HEK293T (cell line): ENCODE data around the gene MAP3K10.

Source experiments
- CTCF ChIA-PET: fragments of 350-600 bp; formaldehyde crosslinking; extraction: SDS; loops from one replicate; lab custom pipeline; 2021; ENCODE audit warnings: antibody characterized with exemption, inconsistent platforms; lab: Yijun Ruan, JAX
- POLR2A ChIA-PET: fragments of 350-600 bp; formaldehyde crosslinking; extraction: SDS; loops from one replicate; lab custom pipeline; 2020; ENCODE audit warnings: antibody characterized with exemption, inconsistent platforms; lab: Yijun Ruan, JAX
- DNase-seq: peaks from one replicate; pipeline ENCODE4 v3.0.0; 2012; ENCODE audit warnings: mixed read lengths; ENCODE audit errors: extremely low spot score
- ARNT ChIP-seq: fragments of 450-650 bp; IDR thresholded peaks from 2 replicates; pipeline ENCODE4 v1.6.1; 2017; ENCODE audit warnings: mild to moderate bottlenecking
- BHLHE40 ChIP-seq: fragments of 450-650 bp; IDR thresholded peaks from 2 replicates; pipeline ENCODE4 v1.6.1; 2016; ENCODE audit warnings: mild to moderate bottlenecking, moderate library complexity, borderline replicate concordance
- CTBP1 ChIP-seq: fragments of 450-650 bp; IDR thresholded peaks from 2 replicates; pipeline ENCODE4 v1.6.1; 2016; ENCODE audit warnings: borderline replicate concordance
- ELF4 ChIP-seq: fragments of 450-650 bp; IDR thresholded peaks from 2 replicates; pipeline ENCODE4 v1.6.1; 2017; ENCODE audit warnings: antibody characterized with exemption
- FOXA1 ChIP-seq: fragments of 450-650 bp; IDR thresholded peaks from 2 replicates; pipeline ENCODE4 v1.6.1; 2016; ENCODE audit warnings: mild to moderate bottlenecking
- FOXK2 ChIP-seq: fragments of 450-650 bp; IDR thresholded peaks from 2 replicates; pipeline ENCODE4 v1.6.1; 2016; ENCODE audit warnings: mild to moderate bottlenecking
- FOXM1 ChIP-seq: fragments of 450-650 bp; IDR thresholded peaks from 2 replicates; pipeline ENCODE4 v1.6.1; 2017; ENCODE audit warnings: mild to moderate bottlenecking, borderline replicate concordance
- HDGF ChIP-seq: fragments of 450-650 bp; IDR thresholded peaks from 2 replicates; pipeline ENCODE4 v1.6.1; 2017; ENCODE audit warnings: antibody characterized with exemption, borderline replicate concordance
- L3MBTL2 ChIP-seq: fragments of 450-650 bp; conservative IDR thresholded peaks from 2 replicates; pipeline ENCODE4 v1.6.1; 2016; ENCODE audit warnings: mild to moderate bottlenecking
- LEF1 ChIP-seq: fragments of 450-650 bp; IDR thresholded peaks from 2 replicates; pipeline ENCODE4 v1.6.1; 2017; ENCODE audit warnings: mild to moderate bottlenecking, borderline replicate concordance
- NFRKB ChIP-seq: fragments of 450-650 bp; IDR thresholded peaks from 2 replicates; pipeline ENCODE4 v1.6.1; 2016; ENCODE audit warnings: mild to moderate bottlenecking, moderate library complexity
- SP1 ChIP-seq: fragments of 450-650 bp; IDR thresholded peaks from 2 replicates; pipeline ENCODE4 v1.6.1; 2017
- SUZ12 ChIP-seq: fragments of 450-650 bp; IDR thresholded peaks from 2 replicates; pipeline ENCODE4 v1.6.1; 2016; ENCODE audit warnings: mild to moderate bottlenecking
- TARDBP ChIP-seq: fragments of 450-650 bp; IDR thresholded peaks from 2 replicates; pipeline ENCODE4 v1.6.1; 2016
- ZNF384 ChIP-seq: fragments of 450-650 bp; IDR thresholded peaks from 2 replicates; pipeline ENCODE4 v1.6.1; 2016
- TF ChIP-seq, protein P1 (sequence below): fragments of 450-650 bp; IDR thresholded peaks from 2 replicates; pipeline ENCODE4 v1.6.1; 2016

MAP3K10 gene

DNA sequence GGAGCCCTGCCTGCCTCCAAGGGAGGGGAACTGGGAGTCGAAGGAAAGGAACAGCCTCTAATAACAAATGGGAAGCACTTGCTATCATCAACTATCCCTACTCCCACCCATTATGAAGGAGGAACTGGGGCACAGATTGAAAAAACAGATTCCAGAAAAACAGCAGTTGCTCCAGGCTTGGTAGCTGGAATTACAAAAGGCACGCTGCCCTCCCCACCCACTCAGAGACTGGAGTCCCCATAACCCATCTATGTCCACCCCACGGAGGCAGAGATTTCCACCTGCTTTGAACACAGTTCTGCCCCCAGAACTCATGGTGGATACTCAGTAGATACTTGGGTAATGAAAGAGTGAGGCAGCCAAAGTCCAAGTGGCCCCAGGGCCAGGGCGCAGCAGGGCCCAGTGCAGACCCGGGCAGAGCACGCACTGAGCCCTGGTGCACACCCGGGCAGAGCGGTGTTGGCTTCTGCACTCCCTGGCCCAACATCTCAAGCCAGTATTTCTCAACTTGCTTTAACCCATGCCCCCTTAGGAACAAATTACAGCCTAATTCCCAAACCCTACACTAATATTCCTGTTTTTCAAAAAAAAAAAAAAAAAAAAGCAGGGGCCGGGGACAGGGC lies 54.4 kb downstream of the MAP3K10 start:
- POLR2A ChIA-PET: no interaction called here
- TF ChIP-seq HDGF (no peak), BHLHE40 (no peak), FOXM1 (no peak), SUZ12 (no peak), ZNF384 (no peak), SP1 (no peak), ELF4 (no peak), NFRKB (no peak), CTBP1 (no peak), FOXA1 (no peak), L3MBTL2 (no peak)
- TF ChIP-seq, protein P1, sequence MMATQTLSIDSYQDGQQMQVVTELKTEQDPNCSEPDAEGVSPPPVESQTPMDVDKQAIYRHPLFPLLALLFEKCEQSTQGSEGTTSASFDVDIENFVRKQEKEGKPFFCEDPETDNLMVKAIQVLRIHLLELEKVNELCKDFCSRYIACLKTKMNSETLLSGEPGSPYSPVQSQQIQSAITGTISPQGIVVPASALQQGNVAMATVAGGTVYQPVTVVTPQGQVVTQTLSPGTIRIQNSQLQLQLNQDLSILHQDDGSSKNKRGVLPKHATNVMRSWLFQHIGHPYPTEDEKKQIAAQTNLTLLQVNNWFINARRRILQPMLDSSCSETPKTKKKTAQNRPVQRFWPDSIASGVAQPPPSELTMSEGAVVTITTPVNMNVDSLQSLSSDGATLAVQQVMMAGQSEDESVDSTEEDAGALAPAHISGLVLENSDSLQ: no peak
- DNase-seq: no peak
- CTCF ChIA-PET: no interaction called here

DNA sequence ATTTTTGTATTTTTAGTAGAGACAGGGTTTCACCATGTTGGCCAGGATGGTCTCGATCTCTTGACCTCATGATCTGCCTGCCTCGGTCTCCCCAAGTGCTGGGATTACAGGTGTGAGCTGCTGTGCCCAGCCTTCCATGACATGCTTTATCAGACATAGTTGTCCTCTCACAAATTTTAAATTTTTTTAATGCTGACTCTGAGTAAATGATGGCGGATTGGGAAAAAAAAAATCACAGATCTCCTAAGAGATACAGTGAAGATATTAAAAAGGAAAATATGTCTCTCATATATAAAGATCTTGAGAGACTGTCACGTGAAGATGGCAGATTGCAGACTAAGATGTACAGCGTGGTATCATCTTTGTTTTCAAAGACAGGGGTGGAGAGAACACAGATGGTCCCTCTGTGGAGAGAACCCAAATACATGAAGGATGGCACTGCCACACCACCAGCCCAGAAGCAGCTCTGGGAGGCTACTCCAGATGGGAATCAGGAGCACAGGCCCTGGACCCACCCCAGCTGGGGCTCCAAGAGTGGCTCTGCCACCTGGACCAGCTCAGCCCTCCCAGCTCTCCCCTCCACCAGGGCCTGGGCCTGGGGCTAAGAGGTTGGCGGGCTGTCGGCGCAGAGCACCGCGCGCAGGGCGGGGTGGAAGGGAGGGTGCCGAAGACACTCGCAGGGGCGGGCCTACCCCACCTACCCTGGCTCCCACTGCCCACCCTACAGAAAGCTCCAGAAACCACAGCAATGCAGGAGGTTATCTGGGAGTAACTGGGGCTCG lies 55.3 kb downstream of the MAP3K10 start:
- no peak for TF ChIP-seq NFRKB
- TF ChIP-seq LEF1: no peak
- no peak for TF ChIP-seq SP1
- TF ChIP-seq TARDBP: no peak
- no peak for TF ChIP-seq BHLHE40
- no peak for TF ChIP-seq ELF4
- no peak for TF ChIP-seq HDGF
- no peak for TF ChIP-seq CTBP1
- TF ChIP-seq SUZ12: no peak
- TF ChIP-seq FOXM1: no peak
- no peak for TF ChIP-seq FOXA1
- TF ChIP-seq FOXK2: no peak
- no peak for TF ChIP-seq ARNT
- CTCF ChIA-PET: no interaction called here
- DNase-seq: no peak
- POLR2A ChIA-PET: no interaction called here

DNA sequence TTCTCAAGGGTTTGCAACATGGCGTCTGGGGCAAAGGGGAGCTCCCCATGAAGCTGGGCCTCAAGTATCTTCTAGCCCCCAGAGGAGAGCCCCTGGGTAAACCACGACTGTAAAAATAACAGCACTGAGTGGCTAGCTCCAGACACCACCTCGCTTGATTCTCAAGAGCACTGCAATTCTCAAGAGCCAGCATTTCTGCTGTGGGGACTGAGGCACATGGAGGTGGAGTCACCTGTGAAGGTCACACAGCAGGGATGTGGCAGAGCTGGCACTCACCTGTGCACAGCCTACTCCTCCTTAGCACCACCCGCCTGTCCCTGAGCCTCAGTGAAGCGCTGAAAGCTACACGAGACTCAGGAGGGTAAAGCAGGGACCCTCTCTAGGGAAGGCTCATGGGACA lies 56.0 kb downstream of the MAP3K10 start:
- TF ChIP-seq, protein P1: no peak
- TF ChIP-seq BHLHE40 (no peak), ZNF384 (no peak), CTBP1 (no peak), ELF4 (no peak), HDGF (no peak), SUZ12 (no peak), TARDBP (no peak), FOXK2 (no peak)
- POLR2A ChIA-PET: no interaction called here
- DNase-seq: no peak
- CTCF ChIA-PET: no interaction called here

DNA sequence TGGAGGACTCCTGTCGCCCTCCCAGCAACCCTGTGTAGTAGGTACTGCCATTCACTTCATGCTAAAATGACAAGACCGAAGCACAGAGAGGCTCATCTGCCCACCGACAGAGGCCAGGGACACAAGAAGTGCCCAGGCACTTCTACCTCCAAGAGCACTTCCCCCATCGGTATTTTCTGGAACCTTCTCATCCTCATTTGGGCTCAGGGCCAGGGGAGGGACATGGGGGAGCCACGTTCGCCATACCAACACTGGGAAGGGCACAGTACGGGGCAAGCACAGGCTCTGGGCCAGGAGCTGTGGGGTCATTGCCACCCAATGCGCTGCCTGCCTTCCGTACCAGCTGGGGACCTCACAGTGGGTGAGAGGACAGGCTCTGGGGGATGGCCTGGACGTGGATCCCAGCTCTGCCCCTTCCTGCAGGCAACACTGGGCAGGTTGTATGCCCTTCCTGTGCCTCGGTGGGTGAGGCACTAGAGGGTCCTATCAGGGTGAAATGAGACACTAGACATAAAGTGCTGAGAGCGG lies 56.6 kb downstream of the MAP3K10 start:
- TF ChIP-seq, protein P1: no peak
- TF ChIP-seq FOXM1 (no peak), LEF1 (no peak)
- ChIA-PET POLR2A (no interaction called here), CTCF (no interaction called here)
- no peak for DNase-seq

DNA sequence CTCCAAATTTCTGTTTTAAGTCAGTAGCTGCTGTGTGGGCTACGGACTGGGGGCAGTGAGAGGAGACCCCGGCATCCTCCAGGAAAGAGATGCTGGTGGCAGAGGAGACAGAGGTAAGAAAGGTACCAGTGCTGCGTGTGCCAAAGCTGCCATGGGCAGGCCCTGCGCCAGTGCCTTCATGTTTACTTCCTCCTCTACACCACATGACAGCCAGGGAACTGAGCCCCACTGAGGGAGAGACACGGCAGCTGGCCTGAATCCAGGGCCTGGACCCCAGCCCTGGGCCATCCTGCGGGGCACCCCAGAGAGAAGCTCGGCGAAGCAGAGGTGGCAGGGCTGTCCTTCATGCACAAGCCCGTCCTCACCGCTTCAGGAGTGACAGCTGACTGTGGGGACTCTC lies 58.0 kb downstream of the MAP3K10 start:
- POLR2A ChIA-PET: no interaction called here
- CTCF ChIA-PET: no interaction called here
- no peak for DNase-seq
- no peak for TF ChIP-seq L3MBTL2
- no peak for TF ChIP-seq TARDBP
- TF ChIP-seq CTBP1: no peak
- TF ChIP-seq, protein P1: no peak
- TF ChIP-seq ELF4: no peak
- TF ChIP-seq ZNF384: no peak
- no peak for TF ChIP-seq BHLHE40
- TF ChIP-seq NFRKB: no peak
- TF ChIP-seq LEF1: no peak
- no peak for TF ChIP-seq FOXA1
- no peak for TF ChIP-seq ARNT
- no peak for TF ChIP-seq FOXM1
- TF ChIP-seq FOXK2: no peak
- TF ChIP-seq SUZ12: no peak
- TF ChIP-seq SP1: no peak
- no peak for TF ChIP-seq HDGF
